ENCODE data around the gene RNF224.

GRCh38 chr9:137230705-137231371 is 3.5 kb downstream of the RNF224 start, which contains the start of gene SLC34A3:
- TF ChIP-seq POLR2AphosphoS5 (IDR thresholded peaks at IDR 0.05; ENCODE audit: low read depth, low read length) (no peak), POLR2A (IDR thresholded peaks at IDR 0.05; ENCODE audit: low read depth, low read length) (no peak)
